Glutamatergic neuron (in vitro differentiated cells): ENCODE measurements around the gene ZRANB3. TPM values are rescaled to one million over a fixed set of nuclear protein-coding genes. Genes with fewer than 3 reads are reported as not detected.
A peak's percentile ranks its signal among the peaks of the same experiment; 100 is the strongest.

ENCODE experiments used
- DNase-seq: peaks from one replicate; pipeline ENCODE4 v3.0.0; 2022
- H3K27ac Mint-ChIP-seq: one replicate; pipeline ENCODE4 v1.8.0; 2020; ENCODE audit warnings: mild to moderate bottlenecking, mixed read lengths, inconsistent platforms; ENCODE audit not compliant: unreplicated experiment
- H3K27me3 Mint-ChIP-seq: one replicate; pipeline ENCODE4 v1.8.0; 2020; ENCODE audit warnings: mild to moderate bottlenecking, moderate library complexity, mixed read lengths, inconsistent platforms; ENCODE audit not compliant: unreplicated experiment
- H3K36me3 Mint-ChIP-seq: one replicate; pipeline ENCODE4 v1.8.0; 2020; ENCODE audit warnings: mild to moderate bottlenecking, mixed read lengths, inconsistent platforms; ENCODE audit not compliant: unreplicated experiment
- H3K4me1 Mint-ChIP-seq: one replicate; pipeline ENCODE4 v1.8.0; 2020; ENCODE audit warnings: mild to moderate bottlenecking, low read depth, mixed read lengths, inconsistent platforms; ENCODE audit not compliant: unreplicated experiment
- H3K4me3 Mint-ChIP-seq: one replicate; pipeline ENCODE4 v1.8.0; 2020; ENCODE audit warnings: mild to moderate bottlenecking, mixed read lengths, inconsistent platforms; ENCODE audit not compliant: unreplicated experiment
- H3K9me3 Mint-ChIP-seq: one replicate; pipeline ENCODE4 v1.8.0; 2020; ENCODE audit warnings: mild to moderate bottlenecking, moderate library complexity, mixed read lengths, inconsistent platforms; ENCODE audit not compliant: unreplicated experiment
- total RNA-seq: library from RNA; stranded (reverse); fragmentation: NEBNext Ultra II Directional; extraction: Animal tissue kit (Norgen Biotek cat#: 25700); gene quantifications from one replicate; pipeline ENCODE4 v1.2.1, GENCODE V29; 2021; ENCODE audit not compliant: unreplicated experiment
- TF ChIP-seq, protein P1 (sequence below): fragments of 200-600 bp; sonication (generic); IDR thresholded peaks from one replicate; pipeline ENCODE4 v1.5.0; 2021; ENCODE audit not compliant: partially characterized antibody, unreplicated experiment

The ZRANB3 gene
- total RNA-seq, 1 donor from 2014 or later = 10.7 TPM

DNA sequence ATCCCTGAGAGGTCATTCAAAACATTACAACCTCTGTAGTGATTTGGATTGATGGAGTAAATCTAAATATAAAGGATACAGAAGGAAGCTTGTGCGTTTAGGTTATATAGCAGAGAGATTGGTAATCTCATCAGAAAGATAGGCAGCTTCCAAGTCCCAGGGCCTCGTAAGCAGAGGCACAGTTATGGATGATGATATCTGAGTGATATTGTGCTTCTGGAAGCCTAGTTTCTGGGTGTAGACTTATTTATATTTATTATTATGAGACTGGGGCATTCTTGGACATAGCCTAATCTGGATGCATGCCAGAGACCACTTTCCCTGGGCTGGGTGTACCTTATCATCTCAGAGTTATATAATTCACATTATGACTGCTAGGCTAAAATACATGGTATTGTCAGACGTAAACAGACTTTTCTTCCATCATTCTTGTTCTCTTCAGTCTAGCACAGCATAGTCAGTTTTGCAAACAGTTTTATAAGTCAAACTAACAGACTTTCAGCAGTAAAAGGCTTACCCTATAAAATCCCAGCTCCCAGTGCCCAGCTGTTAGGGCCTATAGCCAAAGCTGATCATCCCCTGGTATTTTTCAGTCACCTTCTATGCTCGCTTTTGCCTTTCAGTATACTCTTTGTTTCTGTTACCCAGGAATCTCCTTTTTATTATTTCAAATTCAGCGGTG lies 431.1 kb downstream of the ZRANB3 start:
- Mint-ChIP-seq H3K4me1 (no peaks in the 10 kb centered on the region), H3K9me3 (peaks cover 10% of the 10 kb centered on the region), H3K36me3 (peaks cover 21% of the 10 kb centered on the region), H3K27ac (no peak overlapping the region), H3K4me3 (no peak overlapping the region), H3K27me3 (no peaks in the 10 kb centered on the region)
- TF ChIP-seq, protein P1, sequence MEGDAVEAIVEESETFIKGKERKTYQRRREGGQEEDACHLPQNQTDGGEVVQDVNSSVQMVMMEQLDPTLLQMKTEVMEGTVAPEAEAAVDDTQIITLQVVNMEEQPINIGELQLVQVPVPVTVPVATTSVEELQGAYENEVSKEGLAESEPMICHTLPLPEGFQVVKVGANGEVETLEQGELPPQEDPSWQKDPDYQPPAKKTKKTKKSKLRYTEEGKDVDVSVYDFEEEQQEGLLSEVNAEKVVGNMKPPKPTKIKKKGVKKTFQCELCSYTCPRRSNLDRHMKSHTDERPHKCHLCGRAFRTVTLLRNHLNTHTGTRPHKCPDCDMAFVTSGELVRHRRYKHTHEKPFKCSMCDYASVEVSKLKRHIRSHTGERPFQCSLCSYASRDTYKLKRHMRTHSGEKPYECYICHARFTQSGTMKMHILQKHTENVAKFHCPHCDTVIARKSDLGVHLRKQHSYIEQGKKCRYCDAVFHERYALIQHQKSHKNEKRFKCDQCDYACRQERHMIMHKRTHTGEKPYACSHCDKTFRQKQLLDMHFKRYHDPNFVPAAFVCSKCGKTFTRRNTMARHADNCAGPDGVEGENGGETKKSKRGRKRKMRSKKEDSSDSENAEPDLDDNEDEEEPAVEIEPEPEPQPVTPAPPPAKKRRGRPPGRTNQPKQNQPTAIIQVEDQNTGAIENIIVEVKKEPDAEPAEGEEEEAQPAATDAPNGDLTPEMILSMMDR = no peak
- DNase-seq = no peak

DNA sequence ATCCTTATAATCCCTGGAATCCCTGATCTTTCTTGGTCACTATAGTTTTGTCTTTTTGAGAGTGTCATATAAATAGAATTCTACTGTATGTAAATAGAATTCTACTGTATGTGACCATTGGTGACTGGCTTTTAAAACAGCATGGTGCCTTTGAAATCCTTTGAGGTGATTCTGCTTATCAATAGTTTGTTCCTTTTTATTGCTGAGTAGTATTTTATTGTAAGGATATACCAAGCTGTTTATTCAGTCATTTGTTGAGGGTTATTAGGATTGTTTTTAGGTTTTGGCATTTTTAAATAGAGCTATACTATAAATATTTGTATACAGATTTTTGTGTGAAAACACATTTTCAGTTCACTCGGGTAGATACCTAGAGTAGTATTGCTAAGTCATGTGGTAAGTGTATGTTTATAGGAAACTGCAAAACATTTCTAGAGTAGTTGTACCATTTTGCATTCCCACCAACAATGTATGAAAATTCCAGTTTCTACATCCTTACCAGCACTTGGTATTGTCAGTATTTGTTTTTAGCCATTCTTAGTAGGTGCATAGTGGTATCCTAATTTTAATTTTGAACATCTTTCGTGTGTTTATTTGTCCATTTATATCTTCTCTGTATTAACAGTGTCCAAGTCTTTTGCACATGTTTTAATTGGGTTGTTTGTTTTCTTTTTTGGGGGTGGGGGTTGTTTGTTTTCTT lies 433.3 kb downstream of the ZRANB3 start:
- peaks cover 2% of the 10 kb centered on the region for H3K9me3 Mint-ChIP-seq
- H3K36me3 Mint-ChIP-seq = peaks cover 6% of the 10 kb centered on the region
- DNase-seq = no peak
- no peak overlapping the region for H3K4me3 Mint-ChIP-seq
- H3K27me3 Mint-ChIP-seq = no peaks in the 10 kb centered on the region
- H3K4me1 Mint-ChIP-seq = no peaks in the 10 kb centered on the region
- peak overlapping the region; percentile 41 for H3K27ac Mint-ChIP-seq
- TF ChIP-seq, protein P1 = no peak

DNA sequence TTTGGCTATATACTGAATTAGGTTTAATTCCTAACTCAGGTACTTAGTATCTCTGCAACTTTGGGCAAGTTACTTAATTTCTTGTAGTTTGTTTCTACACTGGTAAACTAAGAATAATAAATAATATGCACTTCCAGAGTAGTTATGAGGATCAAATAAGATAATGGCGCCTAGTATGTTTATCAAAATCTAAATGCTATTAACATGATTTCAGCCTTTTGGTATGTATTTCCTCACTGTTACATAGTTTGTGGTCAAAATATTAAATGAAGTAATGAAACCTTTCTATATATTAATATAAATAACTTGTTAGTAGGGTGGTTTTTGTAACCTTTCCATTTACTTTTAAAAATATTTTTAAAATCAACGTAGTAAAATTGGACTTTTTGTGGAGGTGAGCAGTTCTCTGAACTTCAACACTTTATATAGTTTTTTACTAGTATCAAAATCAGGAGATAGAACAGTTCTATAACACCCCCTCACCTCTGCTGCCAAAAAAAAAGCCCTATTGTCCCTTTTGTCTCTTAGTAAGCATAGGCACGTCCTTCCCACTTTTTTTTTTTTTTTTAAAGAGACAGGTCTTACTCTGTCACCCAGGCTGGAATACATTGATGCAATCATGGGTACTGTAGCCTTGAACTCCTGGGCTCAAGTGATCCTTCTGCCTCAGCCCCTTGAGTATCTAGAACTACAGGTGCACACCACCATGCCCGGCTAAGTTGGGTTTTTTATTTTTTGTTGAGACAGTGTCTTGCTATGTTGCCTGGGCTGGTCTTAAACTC lies 434.2 kb downstream of the ZRANB3 start:
- TF ChIP-seq, protein P1 = no peak
- peaks cover 2% of the 10 kb centered on the region for H3K9me3 Mint-ChIP-seq
- H3K36me3 Mint-ChIP-seq = peaks cover 3% of the 10 kb centered on the region
- H3K4me1 Mint-ChIP-seq = no peaks in the 10 kb centered on the region
- no peak overlapping the region for H3K4me3 Mint-ChIP-seq
- H3K27me3 Mint-ChIP-seq = no peaks in the 10 kb centered on the region
- H3K27ac Mint-ChIP-seq = no peak overlapping the region
- no peak for DNase-seq

- no peaks in the 10 kb centered on the region for H3K27me3 Mint-ChIP-seq
- H3K27ac Mint-ChIP-seq = no peak overlapping the region
- peaks cover 2% of the 10 kb centered on the region for H3K9me3 Mint-ChIP-seq
- DNase-seq = no peak
- no peaks in the 10 kb centered on the region for H3K36me3 Mint-ChIP-seq
- no peaks in the 10 kb centered on the region for H3K4me1 Mint-ChIP-seq
- TF ChIP-seq, protein P1 = no peak
- no peak overlapping the region for H3K4me3 Mint-ChIP-seq
These were observed 435.4 kb downstream of the ZRANB3 start for GRCh38 chr2:135095591-135095990.
